Endothelial cell of umbilical vein (primary cell): ENCODE measurements around the gene STAC2. TPM values are rescaled to one million over a fixed set of nuclear protein-coding genes. Genes with fewer than 3 reads are reported as not detected.

Experiments used
- BruUV-seq: library from RNA; stranded (reverse); fragments of 400-500 nt; replicated peaks from 2 replicates; lab custom pipeline; 2021; lab: Mats Ljungman, UMichigan
- CTCF ChIA-PET: fragments of 300-600, 350-600 bp; sonication (Branson Sonifier 250); formaldehyde crosslinking; loops from one replicate; lab custom pipeline; 2021; ENCODE audit warnings: antibody characterized with exemption, inconsistent platforms; lab: Charles Lee
- POLR2A ChIA-PET: fragments of 300-600, 350-600 bp; sonication (Branson Sonifier 250); formaldehyde crosslinking; loops from one replicate; lab custom pipeline; 2021; ENCODE audit warnings: antibody characterized with exemption, inconsistent platforms; lab: Charles Lee
- DNase-seq: peaks from one replicate; pipeline ENCODE4 v3.0.0-alpha.2; 2011; ENCODE audit warnings: low read depth, low spot score
- FAIRE-seq: peaks from 2 replicates; lab custom pipeline; 2011; peaks lifted over from hg19 to GRCh38; lab: Jason Lieb, UNC
- H2AFZ ChIP-seq: 2 replicates; pipeline ENCODE4 v1.6.0; 2012; ENCODE audit warnings: low read depth, low read length, control low read depth, inconsistent platforms
- H3K27ac ChIP-seq: 2 replicates; pipeline ENCODE4 v1.5.1; 2011; ENCODE audit warnings: low read depth, mild to moderate bottlenecking, control low read depth, low read length, moderate library complexity; ENCODE audit not compliant: insufficient read depth
- H3K27me3 ChIP-seq, 2 experiments: 2 replicates each; pipeline versions ENCODE4 v1.6.0 to v1.6.1; 2011; ENCODE audit warnings: low read length in 2 of 2, mixed read lengths in 1 of 2; ENCODE audit not compliant: control insufficient read depth in 2 of 2, insufficient read depth in 2 of 2
- H3K36me3 ChIP-seq, 2 experiments: 2 replicates in 1 of 2; 3 replicates in 1 of 2; pipeline ENCODE4 v1.5.1; 2011; ENCODE audit warnings: low read length in 2 of 2, mild to moderate bottlenecking in 1 of 2, moderate library complexity in 1 of 2; ENCODE audit not compliant: control insufficient read depth in 2 of 2, insufficient read depth in 2 of 2; ENCODE audit errors: extremely low read depth in 1 of 2
- H3K4me1 ChIP-seq: 3 replicates; pipeline ENCODE4 v1.5.1; 2011; ENCODE audit warnings: mild to moderate bottlenecking, low read length; ENCODE audit not compliant: control insufficient read depth, insufficient read depth; ENCODE audit errors: extremely low read depth
- H3K4me2 ChIP-seq: 2 replicates; pipeline ENCODE4 v1.6.1; 2011; ENCODE audit warnings: low read length, control low read depth, mixed read lengths; ENCODE audit not compliant: insufficient read depth
- H3K4me3 ChIP-seq, 3 experiments: fragments of 200-600 bp in 1 of 3; sonication (generic), shearing (Covaris generic) in 1 of 3; replicated peaks in 1 of 3; 2 replicates each; pipeline ENCODE4 v1.5.1; 2011 to 2016; ENCODE audit warnings: control low read depth in 3 of 3, low read length in 3 of 3, mild to moderate bottlenecking in 2 of 3, inconsistent platforms in 1 of 3, low read depth in 1 of 3, moderate library complexity in 1 of 3; ENCODE audit not compliant: insufficient read depth in 1 of 3
- H3K79me2 ChIP-seq: 2 replicates; pipeline ENCODE4 v1.6.0; 2012; ENCODE audit warnings: low read length, inconsistent platforms; ENCODE audit not compliant: control insufficient read depth, insufficient read depth
- H3K9ac ChIP-seq: replicated peaks from 2 replicates; pipeline ENCODE3; 2011; ENCODE audit warnings: low read length, control low read depth; ENCODE audit not compliant: insufficient read depth; ENCODE audit errors: extremely low read depth
- H3K9me1 ChIP-seq: replicated peaks from 3 replicates; pipeline ENCODE4 v1.6.0; 2011; ENCODE audit warnings: mild to moderate bottlenecking, low read length; ENCODE audit not compliant: control insufficient read depth, insufficient read depth; ENCODE audit errors: extremely low read depth
- H3K9me3 ChIP-seq: replicated peaks from 2 replicates; pipeline ENCODE4 v1.5.1; 2012; ENCODE audit warnings: low read length, inconsistent platforms; ENCODE audit not compliant: control insufficient read depth, insufficient read depth
- H4K20me1 ChIP-seq: replicated peaks from 2 replicates; pipeline ENCODE3; 2011; ENCODE audit warnings: mild to moderate bottlenecking, low read length; ENCODE audit not compliant: control insufficient read depth, insufficient read depth; ENCODE audit errors: extremely low read depth
- EZH2 ChIP-seq: IDR thresholded peaks from 2 replicates; pipeline ENCODE4 v1.6.1; 2012; ENCODE audit warnings: borderline replicate concordance, low read depth, mild to moderate bottlenecking, moderate library complexity, low read length, inconsistent platforms; ENCODE audit not compliant: severe bottlenecking
- FOS ChIP-seq: IDR thresholded peaks from 2 replicates; pipeline ENCODE4 v1.6.1; 2011; ENCODE audit warnings: mild to moderate bottlenecking, low read length, moderate library complexity, borderline replicate concordance; ENCODE audit not compliant: insufficient read depth
- GATA2 ChIP-seq: IDR thresholded peaks from 2 replicates; pipeline ENCODE4 v1.7.0; 2011; ENCODE audit warnings: low read depth, mild to moderate bottlenecking, moderate library complexity, mixed read lengths, low read length; ENCODE audit not compliant: insufficient read length, insufficient read depth
- JUN ChIP-seq: IDR thresholded peaks from 2 replicates; pipeline ENCODE4 v1.6.1; 2011; ENCODE audit warnings: borderline replicate concordance, low read depth; ENCODE audit not compliant: insufficient read length, insufficient read depth
- MAX ChIP-seq: IDR thresholded peaks from 2 replicates; pipeline ENCODE4 v1.6.1; 2011; ENCODE audit not compliant: insufficient read depth, insufficient read length
- MYC ChIP-seq: IDR thresholded peaks from one replicate; pipeline ENCODE4 v1.6.1; 2011; ENCODE audit warnings: mild to moderate bottlenecking, low read depth, low read length
- POLR2A ChIP-seq: IDR thresholded peaks from 2 replicates; pipeline ENCODE4 v1.6.1; 2012; ENCODE audit warnings: low read depth, mild to moderate bottlenecking, control low read depth, low read length
- POLR2AphosphoS5 ChIP-seq: IDR thresholded peaks from 2 replicates; pipeline ENCODE4 v1.6.1; 2012; ENCODE audit warnings: low read depth, mild to moderate bottlenecking, control low read depth, low read length, moderate library complexity; ENCODE audit not compliant: insufficient read depth
- dilution Hi-C: fragments of 300-500 bp; cut with MboI; formaldehyde crosslinking; loops from one replicate; pipeline ENCODE4 v1.15.0; 2019; ENCODE audit warnings: low sequenced_read_pairs; ENCODE audit not compliant: extremely low pct_ligation_motif_present
- intact Hi-C: fragments of 100-400 bp; cut with micrococcal nuclease; formaldehyde crosslinking; loops from one replicate; pipeline ENCODE4 v1.10.0; 2022
- polyA plus RNA-seq, 4 experiments: library from polyadenylated mRNA; depleted of rRNA in 3 of 4; stranded (reverse) in 3 of 4; unstranded in 1 of 4; fragments of >200 nt; gene quantifications; 2 replicates each; pipeline versions ENCODE4 v1.2.1 to v1.2.3, GENCODE V29; 2011 to 2012; ENCODE audit warnings: missing spikeins in 1 of 4
- total RNA-seq: library from RNA; stranded (reverse); gene quantifications from 2 replicates; pipeline ENCODE4 v1.2.3, GENCODE V29; 2021
- TF ChIP-seq, protein P1 (sequence below), 2 donors: IDR thresholded peaks; 1 replicate in 1 of 2; 2 replicates in 1 of 2; pipeline ENCODE4 v1.5.1; 2011; ENCODE audit warnings: low read length in 2 of 2, mild to moderate bottlenecking in 2 of 2, moderate library complexity in 2 of 2, control low read depth in 1 of 2, inconsistent platforms in 1 of 2, low read depth in 1 of 2; ENCODE audit not compliant: insufficient read depth in 1 of 2; ENCODE audit errors: extremely low read depth in 1 of 2

The STAC2 gene
- total and polyA plus RNA-seq, 2 donors (not counting 3 experiments of a cell fraction or from before 2014, with no cell fraction given) = not detected

DNA sequence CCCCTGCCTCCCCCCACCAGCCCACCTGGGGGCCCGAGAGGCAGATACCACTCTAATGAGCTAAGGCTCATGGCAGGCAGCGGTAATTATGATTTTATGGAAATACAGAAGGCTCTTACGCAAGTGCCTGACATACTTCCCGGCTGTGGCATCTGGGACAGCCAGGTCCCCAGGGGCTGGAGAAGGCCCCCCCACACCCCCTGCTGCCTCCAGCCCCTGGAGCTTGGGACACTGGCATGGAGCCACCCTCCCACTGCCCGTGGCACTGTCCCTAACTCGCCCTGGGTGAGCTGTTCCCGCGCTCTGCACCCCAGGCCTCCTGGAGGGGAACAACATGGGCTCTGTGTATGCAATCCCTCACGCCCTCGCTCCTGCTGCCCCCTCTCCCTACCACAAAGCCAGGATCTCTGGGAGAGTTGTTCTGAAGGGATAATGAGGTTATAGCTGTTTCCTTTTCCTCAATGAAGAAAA, 5.4 kb upstream of the STAC2 start:
- Histone ChIP-seq H3K4me2 (no peak overlapping the region), H3K27ac (no peak overlapping the region), H3K9me1 (no peaks in the 10 kb centered on the region), H3K36me3 (no peaks in the 10 kb centered on the region), H3K4me1 (peaks cover 8% of the 10 kb centered on the region), H3K9me3 (no peaks in the 10 kb centered on the region), H3K4me3 (no peak overlapping the region), H3K79me2 (no peaks in the 10 kb centered on the region), H4K20me1 (no peaks in the 10 kb centered on the region), H2AFZ (no peak overlapping the region), H3K27me3 (peaks cover 8 to 10% of the 10 kb centered on the region in 2 experiments), H3K9ac (no peak overlapping the region)
- no peak for FAIRE-seq
- BruUV-seq = no TSS peak
- dilution Hi-C loops (no loop called here), intact Hi-C loops (no loop called here)
- ChIA-PET CTCF (interaction anchor here (0.7 to 4.9 kb wide), 15 partner anchors 9 to 249 kb away, joined by 3 to 112 read pairs (median 11); partner anchors contain the start of genes ARL5C and RPL19), POLR2A (no interaction called here)
- no peak for DNase-seq
- TF ChIP-seq FOS (no peak), POLR2A (no peak), MAX (no peak), EZH2 (no peak), MYC (no peak), POLR2AphosphoS5 (no peak), GATA2 (no peak), JUN (no peak)
- TF ChIP-seq, protein P1, sequence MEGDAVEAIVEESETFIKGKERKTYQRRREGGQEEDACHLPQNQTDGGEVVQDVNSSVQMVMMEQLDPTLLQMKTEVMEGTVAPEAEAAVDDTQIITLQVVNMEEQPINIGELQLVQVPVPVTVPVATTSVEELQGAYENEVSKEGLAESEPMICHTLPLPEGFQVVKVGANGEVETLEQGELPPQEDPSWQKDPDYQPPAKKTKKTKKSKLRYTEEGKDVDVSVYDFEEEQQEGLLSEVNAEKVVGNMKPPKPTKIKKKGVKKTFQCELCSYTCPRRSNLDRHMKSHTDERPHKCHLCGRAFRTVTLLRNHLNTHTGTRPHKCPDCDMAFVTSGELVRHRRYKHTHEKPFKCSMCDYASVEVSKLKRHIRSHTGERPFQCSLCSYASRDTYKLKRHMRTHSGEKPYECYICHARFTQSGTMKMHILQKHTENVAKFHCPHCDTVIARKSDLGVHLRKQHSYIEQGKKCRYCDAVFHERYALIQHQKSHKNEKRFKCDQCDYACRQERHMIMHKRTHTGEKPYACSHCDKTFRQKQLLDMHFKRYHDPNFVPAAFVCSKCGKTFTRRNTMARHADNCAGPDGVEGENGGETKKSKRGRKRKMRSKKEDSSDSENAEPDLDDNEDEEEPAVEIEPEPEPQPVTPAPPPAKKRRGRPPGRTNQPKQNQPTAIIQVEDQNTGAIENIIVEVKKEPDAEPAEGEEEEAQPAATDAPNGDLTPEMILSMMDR (IDR thresholded peaks at IDR 0.05; ENCODE audit: extremely low read depth in 1 of 2, insufficient read depth in 1 of 2, low read depth in 1 of 2, low read length in 2 of 2) = no peak
